ENCODE measurements around the gene TNNC1.

- TF ChIP-seq MAX (CRISPR knock-in tag; IDR thresholded peaks at IDR 0.05) (no peak), E2F4 (CRISPR knock-in tag; IDR thresholded peaks at IDR 0.05; ENCODE audit: borderline replicate concordance, low read depth) (no peak), ZSCAN18 (CRISPR knock-in tag; IDR thresholded peaks at IDR 0.05) (no peak), ZNF121 (CRISPR knock-in tag; IDR thresholded peaks at IDR 0.05) (no peak), NFYB (CRISPR knock-in tag; conservative IDR thresholded peaks at IDR 0.05; ENCODE audit: low read depth) (no peak), ESRRA (CRISPR knock-in tag; IDR thresholded peaks at IDR 0.05; ENCODE audit: borderline replicate concordance) (no peak), ZNF219 (CRISPR knock-in tag; IDR thresholded peaks at IDR 0.05; ENCODE audit: borderline replicate concordance) (no peak)
Observed at GRCh38 chr3:52432691-52433141, 21.1 kb downstream of the TNNC1 start.

Measured in WTC11 (cell line).